Measurements from ENCODE around the gene HMOX1.
"Not testable (repeated sequence)": the region's sequence is repeated elsewhere in the genome, so short reads cannot be mapped to it uniquely, and the experiment has no call there.

The HMOX1 gene

DNA sequence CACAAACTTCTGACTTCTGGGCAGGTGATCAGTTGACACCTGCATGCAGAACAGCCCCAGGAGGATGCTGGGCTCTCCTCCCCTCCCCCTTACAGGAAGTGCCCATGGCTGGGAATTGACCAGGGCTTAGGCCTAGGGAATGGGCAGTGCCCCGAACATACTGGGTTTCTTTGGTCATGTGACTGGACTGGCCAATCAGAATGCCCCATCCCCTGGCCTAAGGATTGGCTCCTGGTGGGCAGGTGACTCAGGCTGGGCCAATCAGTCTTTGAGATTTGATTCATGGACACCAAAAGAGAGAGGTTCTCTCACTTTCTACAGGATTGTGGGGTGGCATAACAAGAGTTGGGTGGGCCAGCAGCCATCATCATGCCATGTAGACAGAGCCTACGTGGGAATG is 56.2 kb downstream of the HMOX1 start:
- DNase-seq, result peak; percentile 51

DNA sequence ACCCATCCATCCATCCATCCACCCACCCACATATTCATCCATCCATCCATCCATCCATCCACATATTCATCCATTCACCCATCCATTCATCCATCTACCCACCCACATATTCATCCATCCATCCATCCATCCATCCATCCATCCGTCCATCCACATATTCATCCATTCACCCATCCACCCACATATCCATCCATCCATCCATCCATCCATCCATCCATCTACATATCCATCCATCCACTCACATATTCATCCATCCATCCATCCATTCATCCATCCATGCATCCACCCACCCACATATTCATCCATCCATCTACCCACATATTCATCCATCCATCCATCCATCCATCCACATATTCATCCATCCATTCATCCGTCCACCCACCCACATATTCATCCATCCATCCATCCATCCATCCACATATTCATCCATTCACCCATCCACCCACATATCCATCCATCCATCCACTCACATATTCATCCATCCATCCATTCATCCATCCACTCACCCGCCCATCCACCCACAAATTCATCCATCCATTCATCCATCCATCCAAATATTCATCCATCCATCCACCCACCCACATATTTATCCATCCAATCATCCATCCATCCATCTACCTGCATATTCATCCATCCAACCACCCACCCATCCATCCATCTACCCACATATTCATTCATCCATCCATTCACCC is 57.9 kb downstream of the HMOX1 start:
- DNase-seq, result not testable (repeated sequence)

DNA sequence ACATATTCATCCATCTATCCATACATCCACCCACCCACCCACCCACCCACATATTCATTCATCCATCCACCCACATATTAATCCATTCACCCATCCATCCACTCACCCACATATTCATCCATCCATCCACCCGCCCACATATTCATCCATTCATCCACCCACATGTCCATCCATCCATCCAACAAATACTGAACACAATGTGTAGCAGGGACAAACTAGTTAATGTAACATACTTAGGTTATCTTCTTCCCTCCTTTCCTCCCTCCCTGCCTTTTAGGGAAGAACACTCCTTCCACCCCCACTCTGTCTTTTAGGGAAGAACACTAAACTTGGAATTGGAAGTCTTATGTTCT is 58.4 kb downstream of the HMOX1 start:
- DNase-seq, result no peak

- DNase-seq, result no peak
Observed at GRCh38 chr22:35440129-35440528, 59.2 kb downstream of the HMOX1 start.

- DNase-seq, result no peak
Observed at GRCh38 chr22:35441489-35442100, 60.7 kb downstream of the HMOX1 start.

GRCh38 chr22:35442471-35442870 is 61.6 kb downstream of the HMOX1 start:
- no peak for DNase-seq

GRCh38 chr22:35443338-35443737 is 62.4 kb downstream of the HMOX1 start:
- no peak for DNase-seq
